ENCODE results near the gene AKT3.
"Not testable (repeated sequence)": the region's sequence is repeated elsewhere in the genome, so short reads cannot be mapped to it uniquely, and the experiment has no call there.

AKT3 gene

DNA sequence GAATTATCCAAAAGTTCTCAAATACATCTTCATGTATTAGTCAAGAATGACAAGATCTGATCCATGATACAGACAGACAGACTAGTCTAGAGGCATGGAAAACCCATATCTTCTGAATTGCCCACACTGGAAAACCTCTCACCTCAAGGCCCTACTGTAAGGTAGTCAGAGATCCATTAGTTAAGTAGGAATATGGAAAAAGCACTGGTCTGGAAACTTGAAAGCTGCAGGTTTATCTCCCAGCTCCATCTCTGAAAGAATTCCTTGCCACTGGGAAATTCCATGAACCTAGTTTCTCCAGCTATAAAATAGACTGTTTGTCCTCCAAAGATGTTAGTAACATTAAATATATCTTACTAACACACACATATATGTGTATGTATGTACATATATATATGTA, 169.2 kb downstream of the AKT3 start:
- no peak for DNase-seq

DNA sequence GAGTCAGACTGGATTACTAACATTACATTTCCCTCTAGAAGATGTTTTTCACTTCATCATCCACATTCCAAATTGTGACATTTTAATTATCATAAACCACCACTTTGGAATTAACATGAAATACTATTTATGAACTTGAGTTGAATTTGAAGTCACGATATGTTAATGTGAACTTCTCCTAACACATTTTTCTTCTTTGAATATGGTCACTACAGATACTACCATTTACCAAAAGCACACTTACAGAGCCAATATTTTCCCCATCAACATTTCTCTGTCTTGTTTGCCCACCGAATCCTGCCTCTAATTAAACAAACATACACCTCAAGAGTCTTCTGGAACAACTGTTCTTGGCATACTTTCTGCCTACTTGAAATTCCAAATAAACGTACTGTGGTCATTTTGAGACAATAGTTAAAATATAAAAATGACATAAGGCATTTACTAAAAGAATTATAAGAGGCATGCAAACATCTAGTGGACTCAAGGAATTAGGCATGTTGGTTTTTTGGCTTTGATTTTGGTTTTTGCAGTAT, 177.4 kb downstream of the AKT3 start:
- DNase-seq: no peak

DNA sequence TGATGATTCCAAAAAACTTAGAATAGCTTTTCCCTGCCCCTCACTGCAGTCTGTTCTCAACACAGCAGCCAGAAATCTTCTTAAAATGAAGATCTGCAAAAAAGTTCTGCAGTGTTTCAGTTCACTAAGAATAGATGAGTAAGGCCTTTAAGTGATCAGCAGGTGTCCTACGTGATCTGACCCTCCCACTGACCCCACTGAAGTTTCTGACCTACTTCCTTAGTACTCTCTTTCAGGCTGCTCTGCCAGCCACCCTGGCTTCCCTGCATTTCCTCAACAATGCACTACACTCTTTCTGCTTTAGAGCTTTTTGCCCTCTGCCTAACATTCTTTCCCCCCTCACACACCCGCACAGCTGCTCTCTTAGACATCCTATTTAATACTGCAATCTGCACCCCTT, 182.5 kb downstream of the AKT3 start:
- no peak for DNase-seq

DNA sequence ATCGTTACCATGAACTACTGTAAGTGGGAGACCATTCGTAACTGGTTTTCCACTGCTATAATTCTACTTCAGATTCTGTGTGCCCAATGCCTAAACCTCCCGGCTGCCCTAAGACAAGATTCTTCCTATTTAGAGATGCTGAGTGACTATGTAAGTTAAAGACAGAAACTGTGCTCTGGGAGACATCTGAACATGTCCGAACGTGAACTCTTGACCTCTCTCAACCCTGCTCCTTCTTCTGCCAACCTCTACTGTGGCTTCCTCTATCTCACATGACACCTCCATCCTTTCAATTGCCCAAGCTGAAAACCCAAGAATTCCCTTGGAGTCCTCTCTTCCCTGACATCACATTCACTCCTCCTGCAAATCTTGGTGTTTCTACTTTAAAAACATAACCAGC, 182.9 kb downstream of the AKT3 start:
- no peak for DNase-seq

DNA sequence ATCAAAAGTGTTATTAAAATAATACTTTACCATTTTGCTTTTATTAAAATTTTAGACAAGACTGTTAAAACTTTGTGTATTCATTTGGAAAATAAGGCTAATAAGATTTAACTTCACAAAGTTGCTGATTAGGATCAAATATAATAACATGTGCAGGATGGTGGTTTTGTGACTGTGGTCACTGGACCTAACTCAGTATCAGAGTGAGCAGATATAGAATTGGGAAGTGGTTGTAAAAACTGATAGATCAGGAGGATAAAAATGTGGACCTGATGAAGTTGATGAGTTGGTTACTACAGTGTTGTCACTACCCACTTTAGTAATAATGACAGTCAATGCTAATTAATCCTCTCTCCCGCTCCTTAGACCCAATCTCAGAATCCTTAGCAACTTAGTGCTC, 186.4 kb downstream of the AKT3 start:
- no peak for DNase-seq

DNA sequence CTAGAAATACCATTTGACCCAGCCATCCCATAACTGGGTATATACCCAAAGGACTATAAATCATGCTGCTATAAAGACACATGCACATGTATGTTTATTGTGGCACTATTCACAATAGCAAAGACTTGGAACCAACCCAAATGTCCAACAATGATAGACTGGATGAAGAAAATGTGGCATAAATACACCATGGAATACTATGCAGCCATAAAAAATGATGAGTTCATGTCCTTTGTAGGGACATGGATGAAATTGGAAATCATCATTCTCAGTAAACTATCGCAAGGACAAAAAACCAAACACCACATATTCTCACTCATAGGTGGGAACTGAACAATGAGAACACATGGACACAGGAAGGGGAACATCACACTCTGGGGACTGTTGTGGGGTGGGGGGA, 187.9 kb downstream of the AKT3 start:
- DNase-seq: not testable (repeated sequence)

DNA sequence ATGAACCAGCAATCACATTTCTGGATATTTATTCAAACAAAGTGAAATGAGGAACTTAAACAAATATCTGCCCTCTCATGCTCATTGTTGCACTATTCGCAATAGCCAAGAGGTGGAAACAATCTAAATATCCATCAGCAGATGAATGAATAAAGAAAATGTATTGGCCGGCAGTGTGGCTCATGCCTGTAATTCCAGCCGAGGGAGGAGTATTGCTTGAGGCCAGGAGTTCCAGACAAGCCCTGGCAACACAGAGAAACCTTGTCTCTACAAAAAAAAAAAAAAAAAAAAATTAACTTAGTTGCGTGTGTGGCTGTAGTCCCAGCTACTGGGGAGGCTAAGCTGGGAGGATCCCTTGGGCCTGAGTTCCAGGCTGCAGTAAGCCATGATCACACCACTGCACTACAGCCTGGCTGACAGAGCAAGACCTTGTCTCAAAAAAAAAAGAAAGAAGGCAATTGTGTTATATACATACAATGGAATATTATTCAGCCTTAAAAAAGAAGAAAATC, 191.4 kb downstream of the AKT3 start:
- no peak for DNase-seq

DNA sequence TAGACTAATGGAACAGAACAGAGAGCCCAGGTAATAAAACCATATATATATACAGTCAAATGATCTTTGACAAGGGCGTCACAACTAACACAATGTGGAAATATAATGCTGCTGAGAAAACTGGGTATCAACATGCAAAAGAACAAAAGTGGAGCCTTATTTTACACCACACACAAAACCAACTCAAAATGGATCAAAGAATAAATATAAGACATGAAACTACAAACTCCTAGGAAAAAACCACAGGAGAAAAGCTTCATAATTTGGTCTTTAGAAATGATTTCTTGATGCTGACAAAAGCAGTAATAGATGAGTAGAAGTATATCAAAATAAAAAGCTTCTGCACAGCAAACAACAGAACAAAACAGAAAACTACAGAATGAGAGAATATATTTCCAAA, 192.2 kb downstream of the AKT3 start:
- DNase-seq: no peak

DNA sequence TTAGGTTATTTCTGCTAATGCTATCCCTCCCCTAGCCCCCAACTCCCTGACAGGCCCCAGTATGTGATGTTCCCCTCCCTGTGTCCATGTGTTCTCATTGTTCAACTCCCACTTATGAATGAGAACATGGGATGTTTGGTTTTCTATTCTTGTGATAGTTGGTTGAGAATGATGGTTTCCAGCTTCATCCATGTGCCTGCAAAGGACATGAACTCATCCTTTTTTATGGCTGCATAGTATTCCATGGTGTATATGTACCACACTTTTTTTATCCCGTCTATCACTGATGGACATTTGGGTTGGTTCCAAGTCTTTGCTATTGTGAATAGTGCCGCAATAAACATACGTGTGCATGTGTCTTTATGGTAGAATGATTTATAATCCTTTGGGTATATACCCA, 200.5 kb downstream of the AKT3 start:
- DNase-seq: not testable (repeated sequence)

DNA sequence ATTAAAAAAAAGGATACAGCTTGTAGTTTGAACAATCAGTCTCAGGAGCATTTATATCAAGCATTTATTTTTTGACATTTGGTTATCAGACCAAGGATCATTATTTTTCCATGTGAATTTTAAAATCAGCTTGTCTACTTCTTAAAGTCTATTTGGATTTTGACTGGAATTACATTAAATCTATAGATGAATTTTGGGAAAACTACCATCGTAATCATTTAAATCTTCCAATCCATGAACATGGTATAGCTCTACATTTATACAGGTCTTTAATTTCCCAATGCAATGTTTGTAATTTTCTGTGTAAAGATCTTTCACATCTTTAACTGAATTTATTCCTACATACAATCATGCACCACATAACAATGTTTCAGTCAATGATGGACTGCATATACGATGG, 203.2 kb downstream of the AKT3 start:
- no peak for DNase-seq

DNA sequence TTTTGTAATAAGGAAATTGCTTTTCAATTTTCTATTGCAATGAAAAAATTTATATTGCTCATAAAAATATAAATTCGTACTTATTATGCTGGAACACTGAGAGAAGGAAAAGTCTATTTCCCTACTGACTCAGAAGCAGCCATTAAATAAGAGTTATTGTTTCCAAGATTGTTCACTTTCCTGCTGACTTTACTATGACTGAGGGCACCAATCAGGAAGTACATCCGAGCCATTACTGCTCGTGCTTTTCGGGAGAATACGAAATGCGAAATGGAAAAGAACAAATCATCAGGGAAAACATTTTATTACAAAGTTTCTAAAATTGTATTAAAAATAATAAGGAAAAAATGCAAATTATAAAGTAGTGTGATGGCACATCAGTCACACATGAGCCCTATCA, 204.8 kb downstream of the AKT3 start:
- DNase-seq: no peak

DNA sequence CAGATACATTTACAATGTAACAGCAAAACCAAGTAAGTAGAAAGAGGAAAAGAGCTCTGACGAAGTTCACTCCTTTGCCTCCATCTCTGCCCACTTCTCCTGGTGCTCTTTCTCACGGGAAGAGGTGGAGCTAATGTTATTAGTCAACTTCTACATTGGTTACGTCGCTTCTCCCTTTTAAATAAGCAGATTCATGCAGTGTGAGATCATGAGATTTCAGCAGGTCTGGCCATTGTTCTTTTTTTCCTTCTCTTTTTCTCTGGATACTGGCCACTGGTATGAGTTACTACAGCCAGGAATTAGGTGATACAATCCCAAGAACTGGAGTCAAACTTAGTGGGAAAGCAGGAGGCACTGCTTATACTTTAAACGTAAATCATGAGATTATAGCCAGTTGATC, 207.1 kb downstream of the AKT3 start:
- no peak for DNase-seq

DNA sequence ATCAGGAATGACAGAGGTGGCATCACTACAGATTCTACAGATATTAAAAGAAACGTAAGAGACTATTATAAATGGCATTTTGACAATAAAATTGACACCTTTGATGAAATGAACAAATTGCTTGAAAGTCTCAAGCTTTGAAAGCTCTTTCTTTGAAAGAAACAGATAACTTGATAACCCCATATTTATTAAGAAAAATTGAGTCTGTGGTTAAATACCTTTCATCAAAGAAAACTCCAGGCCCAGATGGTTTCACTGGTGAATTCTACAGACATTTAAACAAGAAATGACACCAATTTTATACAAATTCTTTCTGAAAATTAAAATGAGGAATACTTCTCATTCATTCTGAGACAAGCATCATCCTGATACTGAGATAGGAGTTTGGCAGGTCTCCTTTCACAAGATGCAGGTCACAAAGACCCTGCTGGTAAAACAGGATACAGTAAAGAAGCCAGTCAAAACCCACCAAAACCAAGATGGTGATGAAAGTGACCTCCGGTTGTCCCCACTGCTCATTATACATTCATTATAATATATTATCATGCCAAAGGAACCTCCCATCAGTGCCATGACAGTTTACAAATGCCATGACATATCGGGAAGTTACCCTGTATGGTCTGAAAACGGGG, 210.9 kb downstream of the AKT3 start:
- DNase-seq: no peak

DNA sequence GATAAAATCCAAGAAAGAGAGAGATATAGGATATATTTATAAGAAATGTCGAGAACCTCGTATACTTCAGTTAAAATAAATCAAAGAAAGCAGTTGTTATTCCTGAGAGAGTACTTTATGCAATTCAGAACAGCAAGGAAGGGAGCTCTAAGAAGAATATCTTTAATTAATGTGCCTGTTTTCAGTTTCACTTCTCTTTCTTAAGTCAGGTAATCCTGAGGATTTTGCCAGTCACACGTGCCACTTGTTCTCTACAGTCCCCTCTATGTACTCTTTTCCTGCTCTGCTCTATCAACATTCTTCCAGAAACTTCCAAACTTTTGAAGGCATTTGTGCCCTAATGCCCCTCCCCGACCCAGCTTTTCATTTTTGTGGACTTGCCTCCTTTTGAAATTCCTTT, 211.9 kb downstream of the AKT3 start:
- no peak for DNase-seq

DNA sequence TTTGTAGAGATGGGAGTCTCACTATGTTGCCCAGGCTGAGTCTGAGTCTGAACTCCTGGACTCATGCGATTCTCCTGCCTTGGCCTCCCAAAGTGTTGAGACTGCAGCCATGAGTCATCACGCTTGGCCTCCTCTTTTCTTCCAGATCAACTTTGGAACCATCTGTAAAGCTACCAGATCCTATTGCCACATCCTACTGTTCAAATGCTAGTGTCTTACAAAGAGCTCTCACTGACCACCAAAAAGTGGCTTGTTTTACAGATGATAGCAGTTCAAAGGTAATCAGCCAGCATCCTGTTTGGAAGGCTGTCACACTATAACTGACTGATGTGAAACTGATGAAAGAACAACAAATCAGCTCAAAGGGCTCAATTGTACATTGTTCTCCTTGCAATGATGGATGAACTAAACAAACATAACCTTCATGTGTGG, 221.6 kb downstream of the AKT3 start:
- no peak for DNase-seq

DNA sequence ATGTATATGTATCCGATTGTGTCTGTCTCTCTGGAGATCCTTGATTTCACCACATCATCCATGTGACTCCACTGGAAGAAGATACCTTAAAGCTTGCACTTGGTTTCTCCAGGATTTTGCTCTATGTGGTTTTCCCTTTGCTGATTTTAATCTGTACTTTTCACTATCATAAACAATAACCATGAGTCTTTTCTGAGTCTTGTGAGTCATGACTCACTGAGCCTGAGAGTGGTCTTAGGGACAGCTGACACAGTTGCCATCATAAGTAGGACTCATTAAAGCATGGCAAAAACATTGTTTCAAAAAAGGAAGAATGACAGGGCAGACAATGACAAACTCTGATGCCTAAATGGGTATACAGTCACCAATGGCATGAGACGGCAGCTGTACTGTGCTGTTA, 226.2 kb downstream of the AKT3 start:
- DNase-seq: no peak

DNA sequence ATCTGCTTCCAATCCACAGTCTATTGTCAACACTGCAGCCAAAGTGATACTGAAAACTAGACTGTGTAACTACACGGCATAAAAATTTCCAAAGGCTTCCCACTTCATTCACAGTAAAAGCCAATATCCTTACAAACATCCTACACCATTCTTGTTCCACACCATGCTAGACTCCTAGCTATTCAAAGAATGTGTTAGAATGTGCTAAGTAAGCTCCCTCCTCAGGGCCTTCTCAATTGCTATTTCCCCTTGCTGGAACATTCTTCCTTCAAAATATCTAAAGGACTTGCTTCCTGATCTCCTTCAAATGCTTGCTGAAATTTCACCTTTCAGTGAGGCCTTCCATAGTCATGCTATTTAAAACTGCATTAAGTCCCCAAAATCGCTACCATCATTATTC, 228.1 kb downstream of the AKT3 start:
- DNase-seq: no peak

DNA sequence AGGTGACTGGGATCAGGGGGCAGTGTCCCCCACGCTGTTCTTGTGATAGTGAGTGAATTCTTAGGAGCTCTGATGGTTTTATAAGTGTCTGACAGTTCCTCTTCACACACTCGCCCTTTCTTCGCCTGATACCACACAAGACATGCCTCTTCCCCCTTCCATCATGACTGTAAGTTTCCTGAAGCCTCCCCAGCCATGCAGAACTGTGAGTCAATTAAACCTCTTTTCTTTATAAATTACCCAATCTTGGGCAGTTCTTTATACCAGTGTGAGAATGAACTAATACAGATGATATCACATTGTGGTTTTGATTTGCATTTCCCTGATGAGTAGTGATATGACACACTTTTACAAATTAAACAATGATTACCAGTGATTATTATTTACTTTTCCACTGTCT, 229.9 kb downstream of the AKT3 start:
- no peak for DNase-seq

DNA sequence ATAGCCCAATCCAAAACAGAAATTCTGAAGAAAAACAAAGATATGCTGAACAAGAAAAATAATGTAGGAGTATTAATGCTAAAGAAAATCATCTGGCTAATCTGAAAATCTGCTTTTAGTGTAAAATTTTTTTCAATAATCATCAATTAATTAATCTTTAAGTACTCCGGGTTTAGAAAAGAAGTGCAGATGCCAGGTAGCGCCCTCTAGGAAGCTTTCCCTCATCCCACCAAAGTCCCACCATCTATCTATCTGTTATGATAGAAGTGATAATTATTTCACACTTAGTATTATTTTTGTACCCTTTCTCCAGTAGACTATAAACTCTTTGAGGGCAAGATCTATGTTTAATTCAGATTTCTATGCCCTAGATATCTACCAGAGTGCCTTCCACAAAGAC, 240.3 kb downstream of the AKT3 start:
- DNase-seq: no peak

DNA sequence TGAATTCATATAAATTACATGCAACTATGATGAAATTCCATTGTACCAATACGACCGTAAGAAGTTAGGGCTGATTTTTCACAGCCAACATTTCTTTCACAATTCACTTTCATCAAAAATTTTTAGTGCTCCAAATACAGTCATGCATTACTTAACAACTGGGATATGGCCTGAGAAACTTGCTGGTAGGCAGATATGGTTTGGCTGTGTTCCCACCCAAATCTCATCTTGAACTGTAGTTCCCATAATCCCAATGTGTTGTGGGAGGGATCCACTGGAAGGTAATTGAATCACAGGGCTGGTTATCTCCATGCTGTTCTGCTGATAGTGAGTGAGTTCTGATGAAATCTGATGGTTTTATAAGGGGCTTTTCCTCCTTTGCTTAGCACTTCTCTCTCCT, 244.4 kb downstream of the AKT3 start:
- no peak for DNase-seq

DNA sequence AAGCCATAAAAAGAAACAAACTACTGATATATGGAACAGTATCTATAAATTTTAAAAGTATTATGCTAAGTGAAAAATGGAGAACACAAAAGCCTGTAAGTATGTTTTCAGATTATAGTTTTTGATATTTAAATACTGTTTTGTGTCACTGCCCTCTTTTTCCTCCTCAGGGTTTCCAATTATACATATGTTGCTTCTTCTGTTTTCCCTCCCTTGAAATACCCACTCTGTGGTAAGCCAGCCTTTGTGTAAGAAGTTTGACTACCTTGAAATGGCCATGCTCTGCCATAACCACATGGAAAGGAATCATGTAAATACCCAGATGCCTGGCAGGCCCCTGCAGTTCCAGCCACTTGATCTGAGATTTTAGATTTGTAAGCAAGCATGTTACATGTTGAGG, 248.3 kb downstream of the AKT3 start:
- DNase-seq: no peak

DNA sequence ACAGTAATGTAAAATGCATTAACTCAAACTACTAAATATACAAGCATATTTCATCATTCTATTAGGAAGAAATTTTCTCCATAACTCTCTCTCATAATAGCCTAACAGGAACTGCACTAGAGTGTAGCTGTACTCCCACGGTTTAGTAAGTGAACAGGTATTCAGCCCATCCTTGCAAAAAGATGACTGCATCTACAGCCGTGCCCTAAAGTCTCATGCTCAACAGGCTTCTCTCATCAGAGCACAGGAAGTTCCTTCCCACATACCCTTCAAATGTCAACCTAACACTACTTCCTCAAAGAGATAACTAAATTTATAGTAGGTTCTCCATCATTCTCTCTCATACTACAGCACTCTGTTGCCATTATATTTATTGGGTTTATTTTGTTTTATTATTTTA, 251.6 kb downstream of the AKT3 start:
- no peak for DNase-seq

DNA sequence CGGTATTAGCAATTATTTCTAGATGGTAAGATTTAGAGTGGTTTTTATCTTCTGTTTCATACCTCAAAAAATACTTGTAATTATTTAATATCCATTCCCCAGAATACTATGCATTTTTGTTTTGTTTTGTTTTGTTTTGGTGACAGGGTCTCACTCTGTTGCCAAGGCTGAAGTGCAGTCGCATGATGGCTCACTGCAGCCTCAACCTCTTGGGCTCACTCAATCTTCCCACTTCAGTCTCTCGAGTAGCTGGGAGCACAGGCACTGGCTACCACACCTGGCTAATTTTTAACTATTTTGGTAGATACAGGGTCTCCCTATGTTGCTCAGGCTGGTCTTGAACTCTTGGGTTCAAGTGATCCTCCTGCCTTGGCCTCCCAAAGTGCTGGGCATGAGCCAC, 252.7 kb downstream of the AKT3 start:
- no peak for DNase-seq

DNA sequence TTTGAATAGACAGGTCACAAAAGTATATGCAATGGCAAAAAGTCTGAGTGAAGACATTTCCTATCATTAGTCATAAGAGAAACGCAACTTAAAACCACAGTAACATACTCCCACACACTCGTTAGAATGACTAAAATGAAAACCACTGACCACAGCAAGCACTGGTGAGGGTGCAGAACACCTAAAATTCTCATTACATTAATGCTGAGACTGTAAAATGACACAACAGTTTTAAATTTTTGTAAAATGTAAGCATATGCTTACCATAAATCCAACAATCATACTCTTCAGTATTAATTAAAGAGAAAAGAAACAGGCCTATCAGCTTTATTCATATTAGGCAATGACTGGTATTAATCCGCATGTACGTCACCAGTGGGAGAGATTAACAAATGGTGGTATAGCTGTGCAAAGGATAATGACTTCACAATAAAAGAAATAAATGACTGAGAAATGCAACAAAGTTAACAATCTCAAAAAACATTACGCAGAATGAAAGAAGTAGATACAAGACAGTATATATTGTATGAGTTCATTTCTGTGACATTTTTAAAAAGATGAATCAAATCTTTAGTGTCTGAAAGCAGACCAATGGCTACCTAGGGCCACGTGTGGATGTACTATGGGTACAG, 253.5 kb downstream of the AKT3 start:
- no peak for DNase-seq
